ENCODE data around the gene SLCO2A1.

GRCh38 chr3:134068429-134068828 is 38.7 kb upstream of the SLCO2A1 start:
- TF ChIP-seq CTCF (IDR thresholded peaks at IDR 0.05) = no peak
- no peak for TF ChIP-seq POLR2A (IDR thresholded peaks at IDR 0.05)

All from testis (tissue), 2 donors.